Caco-2 (cell line): ENCODE data around the gene PCBP1. TPM values are rescaled to one million over a fixed set of nuclear protein-coding genes. Genes with fewer than 3 reads are reported as not detected.
"Not testable (repeated sequence)": the region's sequence is repeated elsewhere in the genome, so short reads cannot be mapped to it uniquely, and the experiment has no call there.

Experiments
- BruUV-seq: library from RNA; stranded (reverse); fragments of 400-500 nt; replicated peaks from 2 replicates; lab custom pipeline; 2021; lab: Mats Ljungman, UMichigan
- CTCF ChIA-PET: fragments of 300-600 bp; sonication (Branson Sonifier 250); formaldehyde crosslinking; loops from one replicate; lab custom pipeline; 2022; ENCODE audit warnings: antibody characterized with exemption; lab: Charles Lee
- POLR2A ChIA-PET: fragments of 300-600 bp; sonication (Branson Sonifier 250); formaldehyde crosslinking; loops from one replicate; lab custom pipeline; 2022; ENCODE audit warnings: antibody characterized with exemption; lab: Charles Lee
- DNase-seq, 2 experiments: peaks; one replicate each; pipeline versions ENCODE4 v3.0.0 to v3.0.0-alpha.2; 2020 to 2022
- H3K27me3 ChIP-seq: replicated peaks from 2 replicates; pipeline ENCODE4 v1.6.0; 2011; ENCODE audit warnings: low read length; ENCODE audit not compliant: control insufficient read depth, insufficient read depth
- H3K36me3 ChIP-seq: 2 replicates; pipeline ENCODE4 v1.5.1; 2011; ENCODE audit warnings: low read length; ENCODE audit not compliant: control insufficient read depth, insufficient read depth
- H3K4me1 ChIP-seq: fragments of 250-450 bp; sonication (Bioruptor Pico); 2 replicates; pipeline ENCODE4 v1.5.1; 2020; ENCODE audit warnings: mild to moderate bottlenecking
- H3K4me3 ChIP-seq: 2 replicates; pipeline ENCODE4 v1.5.1; 2011; ENCODE audit warnings: low read depth, mild to moderate bottlenecking, control low read depth, low read length
- H3K9me3 ChIP-seq: fragments of 250-450 bp; sonication (Bioruptor Pico); 2 replicates; pipeline ENCODE4 v1.5.1; 2020; ENCODE audit warnings: mild to moderate bottlenecking, moderate library complexity
- H3K27ac Mint-ChIP-seq: one replicate; pipeline ENCODE4 v1.8.0; 2022; ENCODE audit warnings: mixed read lengths; ENCODE audit not compliant: unreplicated experiment
- H3K27me3 Mint-ChIP-seq: one replicate; pipeline ENCODE4 v1.8.0; 2022; ENCODE audit warnings: mixed read lengths; ENCODE audit not compliant: insufficient read depth, unreplicated experiment
- H3K36me3 Mint-ChIP-seq: one replicate; pipeline ENCODE4 v1.8.0; 2022; ENCODE audit warnings: mild to moderate bottlenecking, mixed read lengths; ENCODE audit not compliant: insufficient read depth, unreplicated experiment
- H3K4me1 Mint-ChIP-seq: one replicate; pipeline ENCODE4 v1.8.0; 2022; ENCODE audit warnings: low read depth, mixed read lengths; ENCODE audit not compliant: unreplicated experiment
- H3K4me3 Mint-ChIP-seq: one replicate; pipeline ENCODE4 v1.8.0; 2022; ENCODE audit warnings: mild to moderate bottlenecking, moderate library complexity, mixed read lengths; ENCODE audit not compliant: unreplicated experiment
- H3K9me3 Mint-ChIP-seq: one replicate; pipeline ENCODE4 v1.8.0; 2022; ENCODE audit warnings: mixed read lengths; ENCODE audit not compliant: unreplicated experiment
- intact Hi-C: fragments of 100-400 bp; cut with micrococcal nuclease; formaldehyde crosslinking; loops from one replicate; pipeline ENCODE4 v1.10.0; 2022; ENCODE audit not compliant: unreplicated experiment
- total RNA-seq: library from RNA; stranded (reverse); gene quantifications from 2 replicates; pipeline ENCODE4 v1.2.3, GENCODE V29; 2022
- TF ChIP-seq, protein P1 (sequence below), 2 experiments: fragments of 200-600 bp in 1 of 2; IDR thresholded peaks; 1 replicate in 1 of 2; 2 replicates in 1 of 2; pipeline versions ENCODE4 v1.5.1 to v1.8.0; 2011 to 2022; ENCODE audit warnings: antibody characterized with exemption in 1 of 2, control low read depth in 1 of 2, inconsistent platforms in 1 of 2, low read depth in 1 of 2, low read length in 1 of 2, mild to moderate bottlenecking in 1 of 2, moderate library complexity in 1 of 2; ENCODE audit not compliant: insufficient read depth in 1 of 2, severe bottlenecking in 1 of 2, unreplicated experiment in 1 of 2

The PCBP1 gene
- total RNA-seq, 1 experiment from 2014 or later, result 319 TPM

DNA sequence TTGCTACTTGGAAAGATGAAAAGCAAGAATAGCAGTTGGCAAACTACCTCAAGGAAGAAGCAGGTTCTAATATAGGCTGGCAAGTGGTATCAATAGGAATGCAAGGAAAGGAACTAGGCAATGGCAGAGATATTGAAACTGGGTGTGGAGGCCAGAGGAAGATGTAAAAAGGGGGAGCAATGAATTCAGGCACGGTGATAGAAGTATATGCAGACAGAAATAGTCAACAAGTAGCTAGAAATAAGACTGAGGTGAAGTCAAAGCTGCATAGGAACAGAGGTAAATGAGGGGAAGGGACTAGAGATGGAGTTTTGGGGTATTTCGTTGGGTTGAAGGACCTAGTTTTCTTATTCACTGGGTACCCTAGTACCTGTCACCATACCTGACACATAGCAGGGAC lies 4.1 kb downstream of the PCBP1 start:
- peaks cover 39% of the 10 kb centered on the region for H3K36me3 Mint-ChIP-seq

DNA sequence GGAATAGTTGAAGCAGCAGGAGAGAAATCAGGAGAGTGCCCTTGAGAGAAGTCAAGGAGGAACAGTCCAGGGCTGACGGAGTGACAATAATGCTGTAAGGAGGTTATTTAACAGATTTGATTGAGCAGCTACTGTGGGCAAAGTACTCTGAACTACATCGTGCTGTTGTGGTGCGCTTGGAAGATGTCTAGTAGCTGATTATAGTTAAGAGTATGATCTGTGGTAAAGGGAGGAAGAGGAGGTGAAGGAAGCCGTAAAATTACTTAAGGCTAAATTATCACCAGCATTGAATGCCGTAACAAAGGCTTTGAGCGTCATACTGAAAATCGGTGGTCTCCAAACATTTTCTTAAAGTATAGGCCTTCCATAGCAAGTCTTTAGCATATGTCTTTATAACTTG lies 4.5 kb downstream of the PCBP1 start:
- Mint-ChIP-seq H3K27ac (no peak overlapping the region), H3K36me3 (peaks cover 34% of the 10 kb centered on the region), H3K9me3 (no peaks in the 10 kb centered on the region), H3K27me3 (no peaks in the 10 kb centered on the region), H3K4me1 (peaks cover 13% of the 10 kb centered on the region), H3K4me3 (no peak overlapping the region)
- H3K36me3 ChIP-seq, result peaks cover 6% of the 10 kb centered on the region
- CTCF ChIA-PET, result no interaction called here
- H3K9me3 ChIP-seq, result no peaks in the 10 kb centered on the region; the same call in 1 of the 2 replicates
- no peak for DNase-seq
- intact Hi-C loops, result no loop called here
- POLR2A ChIA-PET, result interaction anchor here (0.5 to 1.6 kb wide), 2 partner anchors 17 to 41 kb away, joined by 3 to 4 read pairs; no protein-coding TSS in a partner anchor
- no TSS peak for BruUV-seq
- no peaks in the 10 kb centered on the region for H3K27me3 ChIP-seq
- no peaks in the 10 kb centered on the region for H3K4me1 ChIP-seq
- TF ChIP-seq, protein P1, sequence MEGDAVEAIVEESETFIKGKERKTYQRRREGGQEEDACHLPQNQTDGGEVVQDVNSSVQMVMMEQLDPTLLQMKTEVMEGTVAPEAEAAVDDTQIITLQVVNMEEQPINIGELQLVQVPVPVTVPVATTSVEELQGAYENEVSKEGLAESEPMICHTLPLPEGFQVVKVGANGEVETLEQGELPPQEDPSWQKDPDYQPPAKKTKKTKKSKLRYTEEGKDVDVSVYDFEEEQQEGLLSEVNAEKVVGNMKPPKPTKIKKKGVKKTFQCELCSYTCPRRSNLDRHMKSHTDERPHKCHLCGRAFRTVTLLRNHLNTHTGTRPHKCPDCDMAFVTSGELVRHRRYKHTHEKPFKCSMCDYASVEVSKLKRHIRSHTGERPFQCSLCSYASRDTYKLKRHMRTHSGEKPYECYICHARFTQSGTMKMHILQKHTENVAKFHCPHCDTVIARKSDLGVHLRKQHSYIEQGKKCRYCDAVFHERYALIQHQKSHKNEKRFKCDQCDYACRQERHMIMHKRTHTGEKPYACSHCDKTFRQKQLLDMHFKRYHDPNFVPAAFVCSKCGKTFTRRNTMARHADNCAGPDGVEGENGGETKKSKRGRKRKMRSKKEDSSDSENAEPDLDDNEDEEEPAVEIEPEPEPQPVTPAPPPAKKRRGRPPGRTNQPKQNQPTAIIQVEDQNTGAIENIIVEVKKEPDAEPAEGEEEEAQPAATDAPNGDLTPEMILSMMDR (IDR thresholded peaks at IDR 0.05; ENCODE audit: insufficient read depth in 1 of 2, low read depth in 1 of 2, low read length in 1 of 2, severe bottlenecking in 1 of 2, unreplicated experiment in 1 of 2), result no peak
- no peak overlapping the region for H3K4me3 ChIP-seq

More for the DNA sequence above, 4.1 kb downstream of the PCBP1 start:
- Histone ChIP-seq H3K9me3 (no peaks in the 10 kb centered on the region; the same call in 1 of the 2 replicates), H3K4me3 (no peak overlapping the region), H3K27me3 (no peaks in the 10 kb centered on the region), H3K4me1 (no peaks in the 10 kb centered on the region), H3K36me3 (peaks cover 6% of the 10 kb centered on the region)
- no peak for DNase-seq
- Mint-ChIP-seq H3K27ac (no peak overlapping the region), H3K4me1 (peaks cover 13% of the 10 kb centered on the region), H3K4me3 (no peak overlapping the region), H3K27me3 (no peaks in the 10 kb centered on the region), H3K9me3 (no peaks in the 10 kb centered on the region)
- ChIA-PET CTCF (no interaction called here), POLR2A (interaction anchor here (1.6 kb wide), 1 partner anchor 17 kb away, joined by 4 read pairs; no protein-coding TSS in a partner anchor)
- TF ChIP-seq, protein P1 (IDR thresholded peaks at IDR 0.05; ENCODE audit: insufficient read depth in 1 of 2, low read depth in 1 of 2, low read length in 1 of 2, severe bottlenecking in 1 of 2, unreplicated experiment in 1 of 2), result no peak
- intact Hi-C loops, result no loop called here
- no TSS peak for BruUV-seq

DNA sequence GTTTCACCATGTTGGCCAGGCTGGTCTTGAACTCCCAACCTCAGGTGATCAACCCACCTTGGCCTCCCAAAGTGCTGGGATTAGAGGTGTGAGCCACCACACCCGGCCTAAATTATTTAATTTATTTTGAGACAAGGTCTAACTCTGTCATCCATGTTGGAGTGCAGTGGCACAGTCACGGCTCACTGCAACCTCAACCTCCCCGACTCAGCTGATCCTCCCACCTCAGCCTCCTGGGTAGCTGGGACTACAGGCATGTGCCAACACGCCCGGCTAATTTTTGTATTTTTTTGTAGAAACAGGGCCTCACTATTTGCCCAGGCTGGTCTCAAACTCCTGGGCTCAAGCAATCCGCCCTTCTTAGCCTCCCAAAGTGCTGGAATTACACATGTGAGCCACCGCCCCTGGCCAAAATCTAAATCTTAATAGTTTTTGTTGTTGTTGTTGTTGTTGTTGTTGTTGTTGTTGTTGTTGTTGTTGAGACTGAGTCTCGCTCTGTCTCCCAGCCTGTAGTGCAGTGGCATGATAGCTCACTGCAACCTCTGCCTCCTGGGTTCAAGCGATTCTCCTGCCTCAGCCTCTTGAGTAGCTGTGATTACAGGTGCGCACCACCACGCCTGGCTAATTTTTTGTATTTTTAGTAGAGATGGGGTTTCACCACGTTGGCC lies 5.4 kb downstream of the PCBP1 start:
- DNase-seq, CTCF ChIA-PET, H3K9me3 Mint-ChIP-seq, BruUV-seq, intact Hi-C loops, H3K27me3 ChIP-seq, H3K4me3 Mint-ChIP-seq, H3K36me3 ChIP-seq, H3K27ac Mint-ChIP-seq, H3K4me1 ChIP-seq, H3K27me3 Mint-ChIP-seq, H3K4me3 ChIP-seq, H3K9me3 ChIP-seq: not testable (repeated sequence)
- POLR2A ChIA-PET, result interaction anchor here (1.6 kb wide), 1 partner anchor 16 kb away, joined by 4 read pairs; no protein-coding TSS in a partner anchor
- peaks cover 13% of the 10 kb centered on the region for H3K4me1 Mint-ChIP-seq
- peaks cover 25% of the 10 kb centered on the region for H3K36me3 Mint-ChIP-seq
